ENCODE results near the gene VHLL. TPM values are rescaled to one million over a fixed set of nuclear protein-coding genes. Genes with fewer than 3 reads are reported as not detected.

VHLL gene
- total RNA-seq, 2 donors from 2014 or later, result 1.1 TPM; not detected in 1

DNA sequence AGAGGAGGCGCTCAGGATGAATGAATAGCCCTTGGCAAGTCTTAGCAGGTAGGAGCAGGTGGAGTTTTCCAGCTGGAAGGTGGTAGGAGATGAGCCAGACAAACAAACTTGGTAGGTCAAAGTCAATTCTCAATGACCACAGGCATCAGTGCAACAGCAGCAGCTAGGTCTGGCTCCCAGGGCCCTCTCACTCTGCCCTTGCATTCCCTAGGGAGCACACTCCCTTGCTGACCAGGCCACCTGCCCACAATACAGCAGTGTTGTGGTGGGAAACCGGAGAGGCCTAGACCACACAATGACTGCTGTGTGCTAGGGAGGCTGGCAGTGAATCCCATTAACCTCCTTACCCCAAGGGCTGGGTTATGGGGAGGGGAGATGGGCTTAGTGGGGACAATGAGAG lies 38.2 kb downstream of the VHLL start:
- no peak overlapping the region for H3K4me3 ChIP-seq
- TF ChIP-seq POLR2A (IDR thresholded peaks at IDR 0.05) (no peak), POLR2AphosphoS5 (IDR thresholded peaks at IDR 0.05) (no peak), CTCF (IDR thresholded peaks at IDR 0.05) (no peak)
- intact Hi-C loops (cut with DNase I), result no loop called here
- 74% methylated on average over 2 of the region's 2 CpGs for WGBS
- DNase-seq (ENCODE audit: low spot score), result no peak
- peaks cover 18 to 30% of the 10 kb centered on the region in 2 donors for H3K36me3 ChIP-seq
- no peaks in the 10 kb centered on the region for H3K4me1 ChIP-seq (replicated peaks)
- no peaks in the 10 kb centered on the region for H3K9me3 ChIP-seq
- H3K27ac ChIP-seq, result no peak overlapping the region
- H3K27me3 ChIP-seq (replicated peaks; ENCODE audit: insufficient read depth), result no peaks in the 10 kb centered on the region

DNA sequence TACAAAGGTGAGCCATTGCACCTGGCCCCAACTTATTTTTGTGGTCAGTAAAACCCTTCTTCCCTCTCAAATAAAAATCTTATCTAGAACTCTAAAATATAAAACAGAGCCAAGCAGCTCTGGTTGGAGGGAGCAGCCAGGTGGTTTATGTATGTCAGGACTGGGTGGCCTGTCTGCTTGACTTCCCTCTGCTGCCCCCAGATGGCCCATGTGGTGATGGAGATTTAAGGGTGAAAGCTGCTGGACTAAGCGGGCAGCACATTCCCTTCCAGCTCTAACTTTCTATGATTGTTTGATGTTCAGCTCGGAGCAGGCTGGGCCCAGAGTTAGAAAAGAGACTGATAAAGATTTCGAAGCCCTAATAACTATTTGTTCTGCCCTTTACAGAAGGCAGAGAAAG lies 39.3 kb downstream of the VHLL start:
- 50% methylated on average over 3 of the region's 3 CpGs for WGBS
- H3K4me1 ChIP-seq (replicated peaks), result no peaks in the 10 kb centered on the region
- H3K9me3 ChIP-seq, result no peaks in the 10 kb centered on the region
- H3K27me3 ChIP-seq (replicated peaks; ENCODE audit: insufficient read depth), result no peaks in the 10 kb centered on the region
- H3K27ac ChIP-seq, result no peak overlapping the region
- intact Hi-C loops (cut with DNase I), result no loop called here
- no peak overlapping the region for H3K4me3 ChIP-seq
- DNase-seq (ENCODE audit: low spot score), result no peak
- no peak for TF ChIP-seq CTCF (IDR thresholded peaks at IDR 0.05)
- no peak for TF ChIP-seq POLR2AphosphoS5 (IDR thresholded peaks at IDR 0.05)
- no peak for TF ChIP-seq POLR2A (IDR thresholded peaks at IDR 0.05)
- peaks cover 12 to 24% of the 10 kb centered on the region in 2 donors for H3K36me3 ChIP-seq

DNA sequence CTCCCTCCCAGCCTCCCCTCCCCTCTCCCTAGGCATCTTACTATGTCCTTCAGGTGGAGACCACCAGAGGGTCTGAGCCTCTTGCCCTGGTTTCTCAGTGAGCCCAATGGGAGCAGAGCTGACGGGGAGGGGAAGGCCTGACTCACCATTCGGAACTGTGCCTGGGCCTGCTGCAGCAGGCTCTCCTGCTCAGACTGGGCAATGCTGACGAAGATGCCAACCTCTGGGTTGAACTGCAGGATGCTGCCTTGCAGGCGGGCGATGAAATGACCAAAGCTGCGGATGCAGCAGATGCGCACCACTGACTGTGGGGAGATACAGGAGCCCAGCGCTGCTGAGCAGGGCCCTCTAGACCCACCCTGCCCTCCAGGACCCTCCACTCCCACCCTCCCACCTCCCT lies 40.2 kb downstream of the VHLL start:
- H3K9me3 ChIP-seq, result no peaks in the 10 kb centered on the region
- TF ChIP-seq POLR2A (IDR thresholded peaks at IDR 0.05), result no peak
- TF ChIP-seq CTCF (IDR thresholded peaks at IDR 0.05), result no peak
- no peak for TF ChIP-seq POLR2AphosphoS5 (IDR thresholded peaks at IDR 0.05)
- H3K36me3 ChIP-seq, result peaks cover 12 to 24% of the 10 kb centered on the region in 2 donors
- H3K27ac ChIP-seq, result no peak overlapping the region
- no peak for DNase-seq (ENCODE audit: low spot score)
- intact Hi-C loops (cut with DNase I), result no loop called here
- H3K27me3 ChIP-seq (replicated peaks; ENCODE audit: insufficient read depth), result no peaks in the 10 kb centered on the region
- 89% methylated on average over 7 of the region's 8 CpGs for WGBS
- H3K4me1 ChIP-seq (replicated peaks), result no peaks in the 10 kb centered on the region
- no peak overlapping the region for H3K4me3 ChIP-seq

GRCh38 chr1:156257711-156258110 lies 41.4 kb downstream of the VHLL start:
- no peak overlapping the region for H3K4me3 ChIP-seq
- no peaks in the 10 kb centered on the region for H3K4me1 ChIP-seq (replicated peaks)
- WGBS, result 88% methylated on average over 2 of the region's 2 CpGs
- DNase-seq (ENCODE audit: low spot score), result no peak
- H3K9me3 ChIP-seq, result no peaks in the 10 kb centered on the region
- peaks cover 17 to 34% of the 10 kb centered on the region in 2 donors for H3K36me3 ChIP-seq
- no peak overlapping the region for H3K27ac ChIP-seq
- intact Hi-C loops (cut with DNase I), result no loop called here
- TF ChIP-seq POLR2AphosphoS5 (IDR thresholded peaks at IDR 0.05) (no peak), CTCF (IDR thresholded peaks at IDR 0.05) (no peak), POLR2A (IDR thresholded peaks at IDR 0.05) (no peak)
- H3K27me3 ChIP-seq (replicated peaks; ENCODE audit: insufficient read depth), result no peaks in the 10 kb centered on the region

DNA sequence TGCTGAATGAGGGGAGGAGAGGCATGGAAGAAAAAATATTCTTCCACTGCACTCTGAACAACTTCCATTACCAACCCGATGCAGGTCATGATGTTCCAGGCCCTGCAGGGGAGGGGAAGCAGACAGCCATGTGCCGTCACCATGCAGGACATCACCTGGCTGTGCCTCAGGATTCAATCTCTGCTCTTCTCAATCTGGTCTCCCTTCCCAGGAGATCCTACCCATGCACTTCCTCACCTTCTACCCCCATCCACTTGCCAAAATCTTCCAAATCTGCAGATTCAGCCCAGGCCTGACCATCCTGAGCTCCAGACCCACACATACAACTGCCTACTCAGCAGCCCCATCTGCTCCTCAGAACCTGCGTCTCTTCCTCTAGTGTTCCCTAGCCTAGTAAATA lies 45.5 kb downstream of the VHLL start:
- WGBS, result 89% methylated on average over 3 of the region's 3 CpGs
- H3K4me1 ChIP-seq (replicated peaks), result no peaks in the 10 kb centered on the region
- DNase-seq (ENCODE audit: low spot score), result no peak
- no peaks in the 10 kb centered on the region for H3K9me3 ChIP-seq
- H3K4me3 ChIP-seq, result no peak overlapping the region
- TF ChIP-seq POLR2A (IDR thresholded peaks at IDR 0.05) (no peak), CTCF (IDR thresholded peaks at IDR 0.05) (no peak), POLR2AphosphoS5 (IDR thresholded peaks at IDR 0.05) (no peak)
- intact Hi-C loops (cut with DNase I), result no loop called here
- peaks cover 23 to 41% of the 10 kb centered on the region in 2 donors for H3K36me3 ChIP-seq
- H3K27me3 ChIP-seq (replicated peaks; ENCODE audit: insufficient read depth), result no peaks in the 10 kb centered on the region
- no peak overlapping the region for H3K27ac ChIP-seq
